Measurements from ENCODE around the gene ZNF311.
"Not testable (repeated sequence)": the region's sequence is repeated elsewhere in the genome, so short reads cannot be mapped to it uniquely, and the experiment has no call there.

ZNF311 gene

DNA sequence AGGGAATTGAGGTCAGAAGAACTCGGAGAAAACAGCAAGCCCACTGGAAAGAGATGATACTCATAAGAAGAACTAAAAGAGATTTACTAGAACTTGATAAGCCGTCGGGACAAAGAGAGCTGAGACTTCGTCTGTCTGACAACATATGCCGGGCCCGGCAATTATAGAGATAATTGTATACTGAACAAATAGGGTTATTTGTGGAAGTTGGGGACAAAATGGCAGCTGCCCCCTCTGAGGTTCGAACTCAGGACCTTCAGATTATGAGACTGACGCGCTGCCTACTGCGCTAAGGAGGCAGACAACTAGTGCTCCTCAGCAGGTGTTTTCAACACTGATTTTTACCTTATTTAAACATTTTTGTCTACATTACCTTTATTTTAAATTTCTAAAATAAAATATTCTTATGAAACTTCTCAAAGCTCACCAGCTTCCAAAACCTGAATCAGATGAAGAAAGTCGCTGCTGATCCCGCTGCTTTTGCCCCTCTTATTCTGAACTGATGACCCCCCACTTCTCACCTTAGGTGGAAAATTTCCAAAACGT is 52.0 kb downstream of the ZNF311 start:
- FAIRE-seq, result no peak

GRCh38 chr6:28949656-28950195 is 55.4 kb downstream of the ZNF311 start:
- not testable (repeated sequence) for FAIRE-seq

DNA sequence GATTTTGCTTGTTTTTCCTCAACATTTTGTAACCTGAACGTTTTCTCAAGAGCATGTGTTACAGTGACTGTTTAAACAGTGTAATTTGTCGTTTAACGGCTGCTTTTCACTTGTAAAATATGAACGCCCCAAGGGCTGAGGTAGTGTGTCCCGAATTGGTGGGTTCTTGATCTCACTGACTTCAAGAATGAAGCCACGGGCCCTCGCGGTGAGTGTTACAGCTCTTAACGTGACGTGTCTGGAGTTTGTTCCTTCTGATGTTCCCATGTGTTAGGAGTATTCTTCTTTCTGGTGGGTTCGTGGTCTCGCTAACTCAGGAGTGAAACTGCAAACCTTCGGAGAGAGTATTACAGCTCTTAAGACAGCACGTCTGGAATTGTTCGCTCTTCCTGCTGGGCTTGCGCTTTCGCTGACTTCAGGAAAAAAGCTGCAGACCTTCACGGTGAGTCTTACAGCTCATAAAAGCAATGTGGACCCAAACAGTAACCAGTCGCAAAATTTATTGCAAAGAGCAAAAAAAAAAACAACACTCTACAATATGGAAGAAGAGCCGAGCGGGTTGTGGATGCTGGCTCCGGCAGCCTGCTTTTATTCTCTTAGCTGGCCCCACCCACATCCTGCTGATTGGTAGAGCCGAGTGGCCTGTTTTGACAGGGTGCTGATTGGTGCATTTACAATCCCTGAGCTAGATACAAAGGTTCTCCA is 56.2 kb downstream of the ZNF311 start:
- no peak for FAIRE-seq

DNA sequence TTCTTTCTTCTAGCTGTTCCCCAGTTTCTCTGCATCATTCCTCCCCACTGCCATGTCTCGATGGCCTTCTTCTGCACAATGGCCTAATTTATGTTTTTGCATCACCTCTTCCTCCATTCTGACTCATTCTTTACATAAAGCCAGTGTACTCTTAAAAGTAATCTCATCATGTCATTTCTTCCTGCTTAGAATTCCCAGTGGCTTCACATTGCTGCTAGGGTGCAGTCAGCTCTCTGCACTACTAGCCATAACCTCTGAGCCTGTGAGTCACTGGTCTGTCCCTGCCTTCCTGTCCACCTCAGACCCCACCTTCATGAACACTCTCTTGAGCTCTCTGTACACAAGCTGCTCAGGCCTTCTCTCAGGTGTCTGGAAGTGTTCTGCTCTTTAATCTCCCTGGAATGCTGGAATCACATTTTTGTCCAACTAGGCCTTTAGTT is 57.3 kb downstream of the ZNF311 start:
- no peak for FAIRE-seq

- no peak for FAIRE-seq
Measured at GRCh38 chr6:28947067-28947765, 57.9 kb downstream of the ZNF311 start.

DNA sequence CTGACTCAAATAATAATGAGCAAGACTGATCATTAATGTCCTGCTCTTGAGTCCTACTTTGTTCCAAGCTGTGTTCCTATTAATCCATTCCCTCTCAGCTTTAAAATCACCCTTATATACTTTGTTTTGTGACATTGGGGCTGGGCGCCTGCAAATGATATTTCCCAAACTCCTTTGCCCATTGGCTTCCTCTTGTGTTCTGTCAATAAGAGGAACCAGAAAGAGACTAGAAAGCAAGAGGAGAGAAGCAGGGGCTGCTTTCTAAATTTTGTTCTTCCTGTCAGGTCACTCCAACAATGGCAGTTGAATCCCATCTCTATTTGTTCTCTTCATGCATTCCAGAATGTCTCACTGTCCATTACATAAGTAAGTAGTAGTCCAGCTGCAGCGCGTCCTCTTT is 59.8 kb downstream of the ZNF311 start:
- FAIRE-seq, result no peak
